Measurements from ENCODE around the gene MED6.

MED6 gene

DNA sequence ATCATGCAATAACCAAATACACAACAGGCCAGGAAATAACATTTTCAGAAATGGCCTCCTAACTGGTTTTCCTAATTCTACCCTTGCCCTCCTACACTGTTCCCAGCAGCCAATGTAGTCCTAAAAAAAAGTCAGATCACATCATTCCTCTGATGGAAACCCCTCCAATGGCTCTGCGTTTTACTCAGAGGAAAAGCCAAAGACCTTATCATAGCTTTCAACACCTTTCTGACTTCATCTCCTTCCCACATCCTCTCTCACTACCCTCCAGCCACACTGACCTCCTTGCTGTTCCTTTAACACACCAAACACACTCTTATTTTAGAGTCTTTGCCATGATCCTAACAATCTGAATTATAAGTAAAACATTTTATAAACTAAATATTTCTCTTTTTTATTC lies 1.1 kb downstream of the MED6 start:
- no peak for DNase-seq (ENCODE audit: low read depth)

GRCh38 chr14:70597731-70598130 lies 2.7 kb downstream of the MED6 start:
- DNase-seq (ENCODE audit: low read depth): no peak

- DNase-seq (ENCODE audit: low read depth): no peak
Observed at GRCh38 chr14:70595443-70596185, 4.8 kb downstream of the MED6 start.

DNA sequence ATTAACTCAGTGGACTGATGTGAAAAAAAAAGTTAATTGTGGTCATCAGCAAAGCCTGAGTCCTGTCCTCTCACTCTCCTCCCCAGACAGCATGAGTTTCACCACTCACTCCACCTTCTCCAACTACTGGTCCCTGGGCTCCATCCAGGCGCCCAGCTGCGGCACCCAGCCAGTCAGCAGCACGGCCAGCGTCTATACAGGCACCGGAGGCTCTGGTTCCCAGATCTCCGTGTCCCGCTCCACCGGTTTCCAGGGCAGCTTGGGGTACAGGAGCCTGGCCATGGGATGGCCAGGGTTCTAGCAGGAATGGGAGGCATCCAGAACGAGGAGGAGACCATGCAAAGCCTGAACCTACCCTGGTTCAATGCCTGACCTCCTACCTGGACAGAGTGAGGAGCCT lies 6.0 kb downstream of the MED6 start:
- no peak for DNase-seq (ENCODE audit: low read depth)

- DNase-seq (ENCODE audit: low read depth): no peak
Observed at GRCh38 chr14:70585231-70585630, 15.2 kb downstream of the MED6 start.

- DNase-seq (ENCODE audit: low read depth): no peak
Observed at GRCh38 chr14:70576891-70577290, 23.6 kb downstream of the MED6 start.

GRCh38 chr14:70573050-70573449 lies 27.4 kb downstream of the MED6 start:
- DNase-seq (ENCODE audit: low read depth): no peak

DNA sequence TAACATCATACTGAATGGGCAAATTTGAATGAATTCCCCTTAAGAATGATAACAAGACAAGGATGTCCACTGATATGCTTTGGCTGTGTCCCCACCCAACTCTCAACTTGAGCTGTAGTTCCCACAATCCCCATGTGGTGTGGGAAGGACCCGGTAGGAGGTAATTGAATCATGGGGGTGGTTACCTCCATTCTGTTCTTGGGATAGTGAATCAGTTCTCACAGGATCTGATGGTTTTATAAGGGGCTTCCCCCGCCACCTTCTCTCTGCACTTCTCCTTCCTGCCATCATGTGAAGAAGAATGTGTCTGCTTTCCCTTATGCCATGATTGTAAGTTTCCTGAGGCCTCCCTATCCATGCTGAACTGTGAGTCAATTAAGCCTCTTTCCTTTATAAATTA lies 29.3 kb downstream of the MED6 start:
- DNase-seq (ENCODE audit: low read depth): no peak

GRCh38 chr14:70567791-70568190 lies 32.7 kb downstream of the MED6 start:
- no peak for DNase-seq (ENCODE audit: low read depth)

- no peak for DNase-seq (ENCODE audit: low read depth)
Observed at GRCh38 chr14:70563869-70564268, 36.6 kb downstream of the MED6 start.

- no peak for DNase-seq (ENCODE audit: low read depth)
Observed at GRCh38 chr14:70563417-70563816, 37.0 kb downstream of the MED6 start.

DNA sequence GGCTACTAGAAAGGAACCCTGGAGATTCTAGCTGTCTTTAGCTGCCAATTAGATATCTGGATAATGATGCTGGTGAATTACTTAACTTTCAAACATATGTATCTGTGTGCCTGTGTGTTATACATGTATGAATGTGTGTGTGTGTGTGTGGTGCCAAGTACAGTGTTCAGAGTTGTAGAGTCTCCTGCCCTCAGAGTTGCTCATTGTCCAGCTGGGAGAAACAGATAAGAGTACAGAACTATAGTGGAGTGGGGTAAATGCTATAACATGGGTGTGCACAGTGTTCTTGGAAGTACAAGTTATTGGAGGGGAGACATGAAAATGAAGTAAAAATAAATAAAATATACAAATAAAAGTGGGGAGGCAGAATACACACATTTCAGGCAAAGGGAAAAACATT lies 42.1 kb downstream of the MED6 start:
- DNase-seq (ENCODE audit: low read depth): no peak

DNA sequence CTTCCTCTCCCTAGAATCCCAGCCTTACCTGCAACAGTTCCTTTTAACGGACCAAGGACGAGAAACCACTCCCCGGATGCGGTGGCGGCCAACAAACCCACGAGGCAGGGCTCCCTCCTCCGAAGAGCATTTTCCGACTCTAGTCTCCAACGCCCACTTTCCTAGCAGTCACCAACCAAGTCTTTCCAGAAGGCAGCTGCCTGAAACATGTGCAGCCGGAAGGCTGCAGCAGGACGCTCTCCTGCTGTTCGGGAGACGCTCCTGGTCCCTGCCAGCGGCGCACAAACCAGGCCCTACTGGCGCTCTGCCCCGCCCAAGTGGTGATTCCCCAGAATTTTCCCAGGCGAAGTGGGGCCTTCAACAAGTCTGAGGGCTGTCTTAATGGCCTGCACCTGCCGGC lies 44.6 kb downstream of the MED6 start:
- no peak for DNase-seq (ENCODE audit: low read depth)

DNA sequence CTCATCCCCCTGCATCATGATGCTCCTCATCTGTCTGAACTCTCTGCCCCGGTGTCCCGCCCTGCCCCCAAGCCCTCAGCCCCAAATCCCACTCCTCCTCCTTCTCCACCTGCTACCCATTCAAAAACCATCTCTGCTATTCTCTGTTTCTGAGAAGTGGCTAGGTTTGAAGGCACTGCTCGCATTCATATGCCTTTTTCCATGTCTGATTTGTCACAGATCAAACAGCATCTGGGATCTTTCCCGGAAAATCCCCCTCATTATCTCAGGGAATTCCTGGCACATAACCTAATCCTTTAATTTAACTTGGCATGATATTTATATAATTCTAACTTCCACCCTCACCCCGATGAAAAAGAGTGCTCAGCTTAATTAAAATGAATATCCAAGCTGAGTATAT lies 62.4 kb downstream of the MED6 start:
- DNase-seq (ENCODE audit: low read depth): no peak

GRCh38 chr14:70536830-70537229 lies 63.6 kb downstream of the MED6 start:
- DNase-seq (ENCODE audit: low read depth): no peak

- no peak for DNase-seq (ENCODE audit: low read depth)
Observed at GRCh38 chr14:70534904-70535303, 65.6 kb downstream of the MED6 start, which contains the start of gene ADAM20. TSS of gene ADAM20 (minus strand) at chr14:70535004. CDS start at chr14:70524757, 10,247 bp downstream.
